Esophagus muscularis mucosa (tissue), 3 donors: ENCODE measurements around the gene SLC48A1.

Experiments used
- POLR2A ChIP-seq: fragments of 450-650 bp; IDR thresholded peaks from one replicate; pipeline ENCODE4 v1.6.1; 2017; ENCODE audit warnings: antibody characterized with exemption, moderate library complexity, mild to moderate bottlenecking, low read depth
- TF ChIP-seq, protein P1 (sequence below), 3 experiments: fragments of 200-600 bp in 2 of 3; fragments of 450-650 bp in 1 of 3; sonication (generic) in 2 of 3; IDR thresholded peaks; one replicate each; pipeline ENCODE4 v1.5.1; 2017 to 2019; ENCODE audit warnings: antibody characterized with exemption in 3 of 3, mild to moderate bottlenecking in 2 of 3, moderate library complexity in 1 of 3

- TF ChIP-seq, protein P1, sequence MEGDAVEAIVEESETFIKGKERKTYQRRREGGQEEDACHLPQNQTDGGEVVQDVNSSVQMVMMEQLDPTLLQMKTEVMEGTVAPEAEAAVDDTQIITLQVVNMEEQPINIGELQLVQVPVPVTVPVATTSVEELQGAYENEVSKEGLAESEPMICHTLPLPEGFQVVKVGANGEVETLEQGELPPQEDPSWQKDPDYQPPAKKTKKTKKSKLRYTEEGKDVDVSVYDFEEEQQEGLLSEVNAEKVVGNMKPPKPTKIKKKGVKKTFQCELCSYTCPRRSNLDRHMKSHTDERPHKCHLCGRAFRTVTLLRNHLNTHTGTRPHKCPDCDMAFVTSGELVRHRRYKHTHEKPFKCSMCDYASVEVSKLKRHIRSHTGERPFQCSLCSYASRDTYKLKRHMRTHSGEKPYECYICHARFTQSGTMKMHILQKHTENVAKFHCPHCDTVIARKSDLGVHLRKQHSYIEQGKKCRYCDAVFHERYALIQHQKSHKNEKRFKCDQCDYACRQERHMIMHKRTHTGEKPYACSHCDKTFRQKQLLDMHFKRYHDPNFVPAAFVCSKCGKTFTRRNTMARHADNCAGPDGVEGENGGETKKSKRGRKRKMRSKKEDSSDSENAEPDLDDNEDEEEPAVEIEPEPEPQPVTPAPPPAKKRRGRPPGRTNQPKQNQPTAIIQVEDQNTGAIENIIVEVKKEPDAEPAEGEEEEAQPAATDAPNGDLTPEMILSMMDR (IDR thresholded peaks at IDR 0.05) = no peak
- no peak for TF ChIP-seq POLR2A
Measured at GRCh38 chr12:47816403-47817271, 43.6 kb downstream of the SLC48A1 start.
